Superior temporal gyrus (tissue), 1 donor: ENCODE results near the gene IQGAP3.

Experiments
- DNase-seq: peaks from one replicate; pipeline ENCODE4 v3.0.0-alpha.2; 2016; ENCODE audit errors: extremely low spot score

IQGAP3 gene

DNA sequence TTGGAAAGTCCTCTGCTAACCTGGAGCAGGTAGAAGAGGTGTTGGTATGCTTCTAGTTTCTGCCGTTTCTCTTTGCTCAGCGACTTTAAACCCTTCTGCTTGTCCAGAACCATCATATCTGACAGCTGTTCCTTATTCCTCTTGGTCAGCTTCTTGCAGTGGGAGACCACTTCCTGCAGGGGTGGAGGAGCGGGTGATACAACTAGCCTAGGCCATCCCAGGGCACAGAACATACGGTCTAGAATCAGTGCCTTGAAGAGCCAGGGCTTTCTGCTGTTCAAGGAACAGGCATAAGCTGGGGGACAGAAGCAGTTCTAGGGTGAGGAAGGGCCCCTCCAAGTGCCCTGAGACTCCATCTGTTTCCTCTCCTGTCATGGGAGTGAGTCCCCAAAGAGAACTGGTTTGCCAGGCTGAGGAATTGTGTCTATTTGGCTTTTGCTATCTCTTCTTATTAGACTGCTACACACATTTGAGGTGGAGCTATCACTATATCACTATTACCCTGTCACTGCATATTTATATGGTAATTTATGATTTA lies 32.5 kb downstream of the IQGAP3 start:
- no peak for DNase-seq

DNA sequence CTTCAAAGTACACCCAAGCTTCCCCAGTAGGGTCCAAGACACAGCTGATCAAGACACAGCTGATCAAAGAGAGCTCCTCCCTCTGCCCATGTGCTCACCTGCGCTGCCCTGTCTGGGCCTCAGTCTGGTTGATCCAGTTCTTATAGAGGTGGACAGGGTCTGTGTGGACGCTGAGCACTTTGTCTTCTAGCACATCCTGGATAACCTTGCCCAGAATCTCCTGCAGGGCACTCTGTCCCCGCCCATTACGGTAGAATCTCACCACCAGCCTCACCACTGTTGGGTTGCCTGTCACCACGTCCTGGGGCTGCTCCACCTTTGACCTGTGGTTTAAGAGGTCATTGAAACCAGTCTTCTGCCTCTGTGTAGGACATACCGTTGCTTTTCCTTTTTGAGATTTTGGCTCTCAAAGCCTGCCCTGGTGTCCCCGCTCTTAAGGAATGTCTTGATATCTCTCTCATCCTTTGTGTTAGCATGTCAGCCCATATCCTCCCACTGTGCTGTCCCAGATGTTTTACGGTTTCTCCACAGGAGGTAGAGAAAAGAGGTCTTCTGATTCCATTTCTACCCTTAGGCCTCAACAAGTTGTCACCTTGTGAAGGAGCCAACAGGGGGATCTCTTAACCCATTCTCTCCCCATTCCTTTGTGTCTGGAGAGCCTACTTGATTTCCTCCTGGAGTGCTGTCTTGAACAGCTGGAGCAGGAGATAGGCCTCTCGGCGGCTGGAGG lies 33.5 kb downstream of the IQGAP3 start:
- DNase-seq = no peak

DNA sequence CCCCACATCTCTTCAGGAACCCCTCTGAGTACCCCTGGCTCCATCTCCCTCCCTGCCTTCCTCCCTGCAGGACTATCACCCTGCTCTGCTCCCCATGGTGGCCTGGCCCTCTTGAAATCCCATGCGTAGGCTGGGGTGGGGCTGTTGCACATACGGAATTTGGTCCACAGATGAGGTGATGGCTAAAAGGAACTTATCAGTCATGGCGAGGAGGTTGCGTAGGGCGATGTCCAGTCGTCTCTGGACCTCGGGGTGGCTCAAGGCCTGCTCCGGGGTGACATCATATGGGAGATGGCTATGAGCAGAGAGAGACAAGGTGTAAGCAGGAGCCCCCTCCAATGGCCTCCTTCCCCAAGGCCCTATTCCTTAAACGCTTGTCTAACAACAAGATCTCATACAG lies 35.3 kb downstream of the IQGAP3 start:
- DNase-seq = no peak

DNA sequence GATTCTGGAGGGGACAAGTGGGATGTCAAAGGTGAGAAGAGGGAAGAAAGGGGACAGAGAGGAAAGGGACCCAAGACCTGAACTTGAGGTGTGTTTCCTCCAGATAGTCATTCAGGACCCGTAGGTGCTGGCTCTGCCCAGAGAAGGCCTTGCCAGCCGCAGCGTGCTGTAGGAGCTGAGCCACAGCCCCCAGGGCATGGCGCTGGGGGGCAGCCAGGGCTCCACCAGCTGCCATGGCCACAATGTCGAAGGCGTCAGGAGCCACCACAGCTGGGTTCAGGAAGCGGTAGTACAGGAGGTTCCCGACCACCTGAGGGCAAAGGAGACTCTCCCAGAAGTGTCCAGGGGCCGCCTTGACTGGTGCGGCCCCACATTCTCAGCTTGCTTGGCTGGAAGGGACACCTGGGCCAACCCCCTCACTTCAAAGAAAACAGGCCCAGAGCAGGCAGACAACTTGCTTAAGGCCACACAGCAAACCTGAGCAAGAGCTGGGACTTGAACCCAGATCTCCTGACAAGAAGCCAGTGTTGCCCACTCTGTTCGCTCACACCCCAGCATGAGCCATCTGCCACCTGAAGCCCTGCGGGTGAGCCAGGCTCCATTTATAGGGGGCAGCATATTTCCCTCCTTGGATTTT lies 37.8 kb downstream of the IQGAP3 start:
- no peak for DNase-seq

DNA sequence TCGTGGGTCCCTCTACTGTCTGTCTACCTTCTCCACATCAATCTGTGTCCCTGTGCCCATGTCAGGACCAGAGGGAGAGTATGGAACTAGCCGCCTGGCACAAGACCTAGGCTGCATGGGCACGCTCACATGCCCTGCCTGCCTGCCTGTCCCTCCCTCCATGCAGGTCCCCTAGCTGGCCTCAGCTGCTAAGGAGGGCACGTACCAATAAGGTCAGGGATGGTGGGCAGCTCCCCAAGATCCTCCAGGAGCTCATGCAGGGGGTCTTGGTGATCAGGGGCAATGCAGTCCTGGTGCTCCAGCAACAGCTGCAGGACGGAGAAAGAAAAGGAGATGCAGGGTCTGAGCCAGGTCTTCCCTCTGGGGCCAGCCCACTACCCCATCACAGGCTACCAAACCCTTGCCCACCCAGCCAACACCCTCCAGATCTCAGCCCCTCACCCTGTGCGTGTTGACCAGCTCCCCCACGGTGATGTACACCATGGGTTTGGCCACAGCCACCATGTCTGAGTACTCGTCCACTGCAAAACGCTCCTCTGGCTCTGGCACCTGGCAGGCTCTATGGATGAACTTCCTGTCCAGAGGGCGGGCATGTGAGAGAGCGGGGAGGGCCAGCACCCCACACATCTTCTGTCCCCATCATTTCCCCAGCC lies 38.7 kb downstream of the IQGAP3 start:
- no peak for DNase-seq

DNA sequence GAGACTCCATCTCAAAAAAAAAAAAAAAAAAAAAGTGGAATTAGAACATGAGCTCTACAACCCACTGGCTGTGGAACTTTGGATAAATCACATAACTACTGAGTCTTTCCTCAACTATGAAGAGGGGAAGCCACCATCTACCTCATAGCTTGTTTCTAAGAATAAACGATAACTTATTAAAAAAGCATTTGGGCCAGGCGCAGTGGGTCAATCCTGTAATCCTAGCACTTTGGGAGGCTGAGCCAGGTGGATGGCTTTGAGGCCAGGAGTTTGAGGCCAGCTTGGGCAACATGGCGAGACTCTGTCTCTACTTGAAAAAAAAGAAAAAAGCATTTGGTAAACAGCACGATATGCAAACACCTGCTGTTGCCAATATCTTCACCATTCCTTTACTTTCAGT lies 40.0 kb downstream of the IQGAP3 start:
- DNase-seq = no peak

DNA sequence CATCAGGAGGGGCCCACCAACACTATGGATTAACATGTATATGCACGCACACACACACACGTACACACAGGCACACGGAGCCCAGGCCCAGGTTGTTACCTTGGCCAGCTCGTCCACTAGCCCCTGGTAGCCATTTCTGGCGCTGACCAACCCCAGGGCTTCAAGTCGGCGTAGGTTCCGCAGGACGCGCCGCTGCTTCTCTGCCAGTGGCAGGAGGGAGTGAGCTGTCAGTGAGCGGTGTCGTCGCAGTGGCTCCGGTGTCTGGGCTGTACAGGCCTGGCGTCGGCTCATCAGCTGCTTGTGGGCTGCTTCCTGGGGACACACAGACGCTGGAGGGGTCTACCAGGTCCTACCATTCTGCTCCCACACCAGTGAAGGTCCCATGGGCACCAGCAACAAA lies 42.4 kb downstream of the IQGAP3 start:
- no peak for DNase-seq

DNA sequence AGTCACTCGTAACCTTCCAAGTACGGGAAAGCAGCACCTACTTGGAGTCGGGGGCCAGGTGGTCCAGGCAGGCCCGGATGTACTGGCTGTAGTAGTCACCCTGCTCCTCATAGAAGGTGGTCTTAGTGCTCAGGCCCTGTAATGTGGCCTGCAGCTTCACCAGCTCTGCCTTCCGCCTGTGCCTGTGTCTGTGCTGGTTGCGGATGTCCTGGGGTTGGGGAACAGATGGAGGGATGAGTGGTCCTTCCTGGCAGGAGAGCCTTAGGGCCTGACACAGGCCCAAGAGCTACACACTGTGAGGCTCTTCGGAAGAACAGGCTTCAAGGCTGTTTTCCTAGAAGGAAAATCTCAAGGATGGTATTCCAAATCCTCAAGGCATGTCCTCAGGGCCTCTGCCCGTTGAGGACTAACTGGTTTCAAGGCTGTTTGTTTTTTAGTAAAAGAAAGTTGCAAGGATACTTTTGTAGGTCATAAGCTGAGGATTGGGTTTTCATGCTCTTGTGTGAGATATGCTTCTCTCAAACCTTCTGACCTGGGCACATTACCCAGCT lies 43.4 kb downstream of the IQGAP3 start:
- no peak for DNase-seq

DNA sequence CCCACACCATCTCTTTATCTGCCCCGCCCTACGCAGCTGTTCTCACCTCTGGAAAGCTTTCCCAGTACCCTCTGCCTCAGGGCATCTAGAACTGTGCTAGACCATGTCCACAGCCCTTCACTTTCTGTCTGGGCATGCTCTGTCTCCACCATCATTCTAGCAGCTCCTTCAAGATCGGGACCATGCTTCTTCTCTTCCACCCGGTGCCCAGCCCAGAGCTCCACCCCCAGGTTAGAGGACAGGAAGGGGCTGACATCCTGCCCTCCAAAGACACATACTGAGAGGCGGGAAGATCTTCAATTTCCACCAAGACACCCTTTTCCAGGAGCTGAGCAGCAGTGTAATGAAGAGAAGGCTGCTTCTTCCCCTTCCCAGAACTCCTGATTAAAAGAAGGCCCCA lies 44.1 kb downstream of the IQGAP3 start:
- DNase-seq = no peak

DNA sequence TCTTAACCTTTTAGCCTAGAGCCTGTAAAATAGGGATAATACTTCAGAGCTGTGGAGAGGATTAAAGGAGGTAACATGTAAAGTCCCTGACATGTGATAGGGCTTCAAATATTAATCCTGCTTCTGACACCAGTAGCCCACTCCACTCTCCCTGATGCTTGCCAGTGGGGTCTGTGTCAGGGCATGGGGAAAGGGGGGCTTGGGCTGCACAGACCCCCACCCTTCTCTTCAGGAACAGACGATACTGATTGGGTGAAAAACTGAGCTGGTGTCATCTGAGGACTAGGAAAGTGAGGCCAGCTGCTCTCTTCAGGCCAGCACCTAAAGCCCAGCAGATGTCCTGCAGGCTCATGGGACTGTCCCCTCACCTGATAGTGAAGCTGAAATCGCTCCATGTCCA lies 44.8 kb downstream of the IQGAP3 start:
- DNase-seq = no peak

DNA sequence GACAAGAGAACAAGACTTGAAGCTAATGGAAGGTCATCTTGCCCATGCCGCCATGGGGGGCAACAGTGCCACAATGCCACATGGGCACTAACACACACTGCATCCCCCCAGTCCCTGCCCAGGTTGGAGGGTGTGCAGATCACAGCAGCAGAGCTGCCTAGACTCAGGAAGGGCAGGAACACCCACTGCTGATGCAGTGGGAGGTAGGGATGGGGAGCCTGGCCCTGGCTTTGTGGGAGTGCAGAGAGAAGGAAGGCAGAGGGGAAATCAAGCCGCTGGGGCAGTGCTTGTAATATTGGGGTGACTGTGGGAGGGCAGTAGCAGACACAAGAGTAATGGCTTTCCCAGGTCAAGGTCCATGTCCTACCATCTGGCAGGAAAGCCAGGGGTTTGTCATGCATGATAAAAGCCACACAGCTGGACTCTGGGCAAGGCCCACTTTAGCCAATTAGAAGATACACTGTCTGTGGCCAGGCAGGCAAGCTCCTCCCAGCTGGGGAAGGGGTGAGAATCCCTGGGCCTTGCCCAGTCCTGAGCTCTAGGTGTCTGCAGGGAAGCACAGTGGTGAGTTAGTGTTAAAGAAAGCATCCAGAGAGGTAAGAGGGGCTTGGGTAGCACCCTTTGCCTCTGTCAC lies 46.4 kb downstream of the IQGAP3 start:
- no peak for DNase-seq

DNA sequence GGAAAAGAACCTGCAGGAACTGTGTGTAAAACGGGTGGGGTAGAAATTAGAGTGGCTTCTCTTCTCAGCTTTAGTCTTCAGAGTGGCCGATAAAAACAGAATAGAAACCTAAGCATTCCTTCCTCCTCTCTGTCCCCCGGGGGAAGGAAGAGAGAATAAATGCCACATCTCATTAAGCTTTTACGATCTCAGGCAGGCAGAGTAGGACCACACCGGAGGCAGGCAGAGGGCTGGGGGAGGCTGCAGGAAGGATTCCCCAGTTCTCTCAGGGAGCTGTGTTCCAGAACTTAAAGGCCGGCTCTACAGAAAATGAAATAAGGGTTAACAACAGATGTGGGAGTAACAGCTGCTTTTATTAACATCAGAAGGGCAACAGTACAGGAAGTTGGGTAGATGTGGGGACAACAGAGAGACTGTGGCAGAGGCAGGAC lies 47.3 kb downstream of the IQGAP3 start:
- no peak for DNase-seq

DNA sequence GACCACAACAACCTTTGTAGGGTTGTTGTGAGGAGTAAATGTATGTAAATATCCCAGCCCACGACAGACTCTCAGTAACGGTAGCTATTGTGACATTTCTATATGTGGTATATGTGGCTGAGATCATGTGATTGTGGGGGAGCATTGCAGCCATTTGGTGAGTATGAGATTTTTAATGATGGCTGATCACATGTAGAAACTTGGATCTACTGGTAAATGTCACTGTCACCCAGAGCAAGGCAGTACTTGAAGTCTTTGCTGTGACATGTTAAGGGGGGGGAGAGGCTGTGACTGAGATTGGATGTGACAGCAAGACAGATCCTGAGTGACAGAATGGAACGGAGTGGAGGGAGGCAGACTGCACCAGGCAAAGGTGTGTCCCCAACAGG lies 47.9 kb downstream of the IQGAP3 start:
- DNase-seq = no peak

DNA sequence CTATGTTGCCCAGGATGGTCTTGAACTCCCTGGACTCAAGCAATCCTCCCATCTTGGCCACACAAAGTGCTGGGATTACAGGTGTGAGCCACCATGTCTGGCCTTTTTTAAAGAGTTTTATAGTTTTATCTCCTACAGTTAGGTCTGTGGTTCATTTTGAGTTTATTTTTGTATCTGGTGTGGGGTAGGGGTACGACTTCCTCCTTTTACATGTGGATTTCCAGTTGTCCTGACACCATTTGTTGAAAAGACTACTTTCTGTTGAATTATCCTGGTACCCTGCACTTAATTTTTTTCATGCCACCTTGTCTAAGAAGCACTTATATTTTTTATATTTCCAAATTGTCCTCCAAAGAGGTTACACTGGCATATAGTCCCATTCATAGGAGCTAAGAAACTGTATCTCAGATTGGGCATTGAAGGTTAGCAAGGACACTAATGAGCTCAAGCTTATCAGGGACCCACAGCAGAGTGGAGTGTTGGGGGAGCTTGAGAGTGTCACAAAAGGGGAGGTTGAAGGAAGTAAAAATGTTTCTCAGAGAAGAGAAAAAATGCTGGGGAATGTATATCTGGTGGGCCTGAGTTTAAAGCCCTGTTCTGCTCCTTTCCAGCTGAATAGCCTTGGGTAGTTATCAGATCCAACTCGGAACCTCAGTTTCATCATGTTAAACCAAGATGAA lies 48.4 kb downstream of the IQGAP3 start:
- no peak for DNase-seq

DNA sequence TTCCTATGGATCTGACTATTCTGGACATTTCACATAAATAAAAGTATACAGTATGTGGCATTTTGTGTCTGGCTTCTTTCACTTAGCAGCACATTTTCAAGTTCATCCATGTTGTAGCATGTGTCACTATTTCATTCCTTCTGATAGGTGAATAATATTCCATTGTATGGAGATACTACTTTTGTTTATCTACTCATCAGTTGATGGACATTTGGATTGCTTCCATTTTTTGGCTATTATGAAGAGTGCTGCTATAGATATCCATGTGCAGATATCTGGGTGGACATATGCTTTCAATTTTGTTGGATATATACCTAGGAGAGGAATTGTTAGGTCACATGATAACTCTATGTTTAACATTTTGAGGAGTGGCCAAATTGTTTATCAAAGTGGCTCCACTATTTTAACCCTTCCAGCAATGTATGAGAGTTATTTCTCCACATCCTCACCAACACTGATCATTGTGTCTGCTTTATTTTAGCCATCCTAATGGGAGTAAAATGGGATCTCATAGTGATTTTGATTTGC lies 49.9 kb downstream of the IQGAP3 start:
- DNase-seq = no peak

DNA sequence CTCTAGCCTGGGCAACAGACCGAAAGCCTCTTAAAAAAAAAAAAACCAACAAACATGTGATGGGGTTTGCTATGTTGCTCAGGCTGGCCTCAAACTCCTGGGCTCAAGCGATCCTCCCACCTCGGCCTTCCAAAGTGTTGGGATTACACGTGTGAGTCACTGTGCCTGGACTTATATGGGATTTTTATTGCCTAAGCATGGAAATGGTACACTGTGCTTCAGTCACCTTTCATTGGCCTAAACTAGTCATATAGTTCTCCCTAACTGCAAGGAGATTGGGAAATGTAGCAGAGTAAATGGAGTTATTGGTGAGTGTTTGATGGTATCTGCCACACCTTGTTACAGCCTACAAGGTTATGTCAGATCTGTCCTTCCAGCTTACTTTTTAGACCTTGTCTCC lies 54.6 kb downstream of the IQGAP3 start:
- no peak for DNase-seq

DNA sequence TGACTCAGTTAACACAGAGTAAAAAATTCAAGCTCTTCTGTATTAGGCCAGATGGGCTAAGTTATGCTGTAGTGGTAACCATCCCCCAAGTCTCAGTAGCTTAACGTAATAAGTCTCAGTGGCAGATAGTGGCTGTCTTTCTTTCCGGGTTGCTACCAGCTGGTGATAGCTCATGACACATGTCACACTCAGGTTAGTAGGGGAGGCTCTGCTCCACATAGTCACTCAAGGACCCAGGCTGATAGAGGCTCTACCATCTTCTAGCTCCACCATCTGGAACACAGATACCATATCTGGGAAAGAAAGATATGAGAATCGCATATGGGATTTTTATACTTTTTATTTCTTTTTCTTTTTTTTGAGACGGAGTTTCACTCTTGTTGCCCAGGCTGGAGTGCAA lies 55.5 kb downstream of the IQGAP3 start:
- no peak for DNase-seq

DNA sequence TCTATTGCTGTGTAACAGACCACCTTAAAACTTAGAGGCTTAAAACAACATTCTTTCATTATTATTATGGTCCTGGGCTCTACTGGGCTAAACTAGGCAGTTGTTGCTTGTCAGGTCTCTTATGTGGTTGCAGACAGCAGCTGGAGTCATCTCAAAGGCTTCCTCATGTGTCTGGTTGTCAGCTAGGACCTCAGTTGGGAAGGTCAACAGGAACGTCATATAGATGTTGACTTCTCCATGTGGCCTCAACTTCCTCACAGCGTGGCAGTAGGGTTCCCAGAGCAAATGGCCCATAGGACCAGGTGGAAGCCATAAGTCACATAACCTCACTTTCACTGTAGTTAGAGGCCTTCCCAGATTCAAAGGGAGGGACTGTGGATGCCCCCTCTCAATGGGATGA lies 56.4 kb downstream of the IQGAP3 start:
- DNase-seq = no peak

DNA sequence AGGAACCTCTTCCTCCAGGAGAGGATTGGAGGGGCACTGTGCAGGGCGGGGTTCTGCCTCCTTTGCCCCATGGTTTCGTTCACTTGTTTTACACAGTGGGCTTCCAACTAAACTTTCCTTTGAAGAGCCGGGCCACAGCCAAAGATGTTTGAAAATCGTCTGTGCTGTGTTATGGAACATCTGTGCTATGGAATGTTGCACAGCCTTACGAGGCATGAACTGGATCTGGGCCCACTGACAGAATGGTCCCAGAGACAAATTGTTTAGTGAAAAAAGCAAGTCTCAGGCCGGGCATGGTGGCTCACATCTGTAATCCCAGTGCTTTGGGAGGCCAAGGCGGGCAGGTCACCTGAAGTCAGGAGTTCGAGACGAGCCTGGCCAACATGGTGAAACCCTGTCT lies 59.2 kb downstream of the IQGAP3 start:
- DNase-seq = no peak

DNA sequence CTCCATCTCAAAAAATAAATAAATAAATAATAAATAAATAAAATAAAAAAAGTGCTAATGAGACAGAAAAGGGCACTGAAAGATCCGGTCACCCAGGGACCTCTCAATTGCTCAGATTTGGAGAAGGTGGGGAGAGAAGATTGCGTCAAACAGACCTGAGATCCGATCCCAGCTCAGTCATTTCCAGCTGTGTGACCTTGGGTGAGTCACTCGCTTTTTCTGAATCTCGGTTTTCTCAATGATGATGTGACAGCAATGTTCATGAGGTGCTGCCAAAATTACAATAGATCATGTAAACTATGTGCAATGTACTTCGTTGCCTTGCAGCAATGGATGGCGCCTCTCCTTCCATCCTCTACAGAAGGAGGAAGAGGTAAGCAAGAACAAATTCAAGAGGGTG lies 60.7 kb downstream of the IQGAP3 start:
- no peak for DNase-seq

DNA sequence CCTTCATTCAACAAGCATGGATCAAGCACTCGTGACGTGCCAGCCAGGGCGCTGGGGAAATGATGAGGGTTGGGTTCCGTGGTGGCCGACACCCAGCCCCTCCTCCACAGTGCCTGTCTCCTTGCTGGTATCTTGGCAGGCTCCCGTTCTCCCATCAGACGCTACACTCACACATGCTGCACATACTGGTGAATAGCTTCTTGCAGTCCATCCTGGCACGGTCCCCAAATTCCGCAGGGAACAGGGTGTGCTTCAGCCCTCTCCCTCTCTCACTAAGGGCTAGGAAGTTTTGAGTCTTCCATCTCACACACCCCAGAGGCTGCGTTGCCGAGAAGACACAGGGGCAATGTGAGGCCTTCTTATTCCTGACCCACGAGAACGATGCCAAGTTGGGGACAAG lies 61.7 kb downstream of the IQGAP3 start:
- peak; percentile 80 for DNase-seq
